Measurements from ENCODE around the gene LRRC23. TPM values are rescaled to one million over a fixed set of nuclear protein-coding genes. Genes with fewer than 3 reads are reported as not detected.
"Not testable (repeated sequence)": the region's sequence is repeated elsewhere in the genome, so short reads cannot be mapped to it uniquely, and the experiment has no call there.

The LRRC23 gene
- total RNA-seq, 1 donor from 2014 or later: 5.7 TPM

- Mint-ChIP-seq H3K27ac (ENCODE audit: unreplicated experiment) (no peak overlapping the region), H3K27me3 (ENCODE audit: unreplicated experiment) (peaks cover 5% of the 10 kb centered on the region), H3K9me3 (ENCODE audit: unreplicated experiment) (no peaks in the 10 kb centered on the region), H3K4me3 (ENCODE audit: unreplicated experiment) (no peak overlapping the region), H3K36me3 (ENCODE audit: low read depth, unreplicated experiment) (no peaks in the 10 kb centered on the region), H3K4me1 (ENCODE audit: unreplicated experiment) (peaks cover 12% of the 10 kb centered on the region)
- TF ChIP-seq CTCF (IDR thresholded peaks at IDR 0.05; ENCODE audit: unreplicated experiment): no peak
- no peak for DNase-seq (ENCODE audit: low spot score)
Measured at GRCh38 chr12:6887460-6887859, 17.2 kb upstream of the LRRC23 start.

GRCh38 chr12:6888360-6888759, 16.3 kb upstream of the LRRC23 start:
- H3K27ac Mint-ChIP-seq (ENCODE audit: unreplicated experiment): no peak overlapping the region
- H3K4me3 Mint-ChIP-seq (ENCODE audit: unreplicated experiment): no peak overlapping the region
- DNase-seq (ENCODE audit: low spot score): no peak
- TF ChIP-seq CTCF (IDR thresholded peaks at IDR 0.05; ENCODE audit: unreplicated experiment): no peak
- H3K27me3 Mint-ChIP-seq (ENCODE audit: unreplicated experiment): peaks cover 5% of the 10 kb centered on the region
- no peaks in the 10 kb centered on the region for H3K9me3 Mint-ChIP-seq (ENCODE audit: unreplicated experiment)
- peaks cover 12% of the 10 kb centered on the region for H3K4me1 Mint-ChIP-seq (ENCODE audit: unreplicated experiment)
- no peaks in the 10 kb centered on the region for H3K36me3 Mint-ChIP-seq (ENCODE audit: low read depth, unreplicated experiment)

GRCh38 chr12:6888794-6889193, 15.8 kb upstream of the LRRC23 start:
- H3K9me3 Mint-ChIP-seq (ENCODE audit: unreplicated experiment); H3K27ac Mint-ChIP-seq (ENCODE audit: unreplicated experiment); H3K4me3 Mint-ChIP-seq (ENCODE audit: unreplicated experiment); H3K27me3 Mint-ChIP-seq (ENCODE audit: unreplicated experiment); DNase-seq (ENCODE audit: low spot score); H3K36me3 Mint-ChIP-seq (ENCODE audit: low read depth, unreplicated experiment): not testable (repeated sequence)
- H3K4me1 Mint-ChIP-seq (ENCODE audit: unreplicated experiment): peaks cover 12% of the 10 kb centered on the region

- H3K4me3 Mint-ChIP-seq (ENCODE audit: unreplicated experiment); H3K27me3 Mint-ChIP-seq (ENCODE audit: unreplicated experiment); H3K36me3 Mint-ChIP-seq (ENCODE audit: low read depth, unreplicated experiment); DNase-seq (ENCODE audit: low spot score); H3K9me3 Mint-ChIP-seq (ENCODE audit: unreplicated experiment): not testable (repeated sequence)
- Mint-ChIP-seq H3K4me1 (ENCODE audit: unreplicated experiment) (peaks cover 12% of the 10 kb centered on the region), H3K27ac (ENCODE audit: unreplicated experiment) (peak overlapping the region; percentile 95)
Measured at GRCh38 chr12:6889775-6890573, 14.6 kb upstream of the LRRC23 start.

- Mint-ChIP-seq H3K4me3 (ENCODE audit: unreplicated experiment) (peak overlapping the region; percentile 68), H3K4me1 (ENCODE audit: unreplicated experiment) (peaks cover 12% of the 10 kb centered on the region), H3K27ac (ENCODE audit: unreplicated experiment) (peak overlapping the region; percentile 95), H3K27me3 (ENCODE audit: unreplicated experiment) (peaks cover 5% of the 10 kb centered on the region), H3K9me3 (ENCODE audit: unreplicated experiment) (no peaks in the 10 kb centered on the region), H3K36me3 (ENCODE audit: low read depth, unreplicated experiment) (no peaks in the 10 kb centered on the region)
- peak; percentile 100 for DNase-seq (ENCODE audit: low spot score)
- peak; percentile 73 for TF ChIP-seq CTCF (IDR thresholded peaks at IDR 0.05; ENCODE audit: unreplicated experiment)
Measured at GRCh38 chr12:6890789-6891645, 13.6 kb upstream of the LRRC23 start.

Data from endothelial cell (in vitro differentiated cells).